ENCODE results near the gene SLC6A19. TPM values are rescaled to one million over a fixed set of nuclear protein-coding genes. Genes with fewer than 3 reads are reported as not detected.
"Not testable (repeated sequence)": the region's sequence is repeated elsewhere in the genome, so short reads cannot be mapped to it uniquely, and the experiment has no call there.

SLC6A19 gene
- total RNA-seq, 1 experiment from 2014 or later, result not detected

- peak; percentile 16 for DNase-seq (ENCODE audit: low read depth)
Observed at GRCh38 chr5:1264211-1264610, 62.8 kb downstream of the SLC6A19 start.

- no peak for DNase-seq (ENCODE audit: low read depth)
Observed at GRCh38 chr5:1265026-1265425, 63.6 kb downstream of the SLC6A19 start.

GRCh38 chr5:1265461-1266455 is 64.4 kb downstream of the SLC6A19 start:
- DNase-seq (ENCODE audit: low read depth), result no peak

GRCh38 chr5:1266791-1267190 is 65.4 kb downstream of the SLC6A19 start:
- DNase-seq (ENCODE audit: low read depth), result no peak

- DNase-seq (ENCODE audit: low read depth), result not testable (repeated sequence)
Observed at GRCh38 chr5:1267464-1267863, 66.1 kb downstream of the SLC6A19 start.

GRCh38 chr5:1268056-1268455 is 66.7 kb downstream of the SLC6A19 start:
- DNase-seq (ENCODE audit: low read depth), result no peak

- no peak for DNase-seq (ENCODE audit: low read depth)
Observed at GRCh38 chr5:1268666-1269065, 67.3 kb downstream of the SLC6A19 start.

- no peak for DNase-seq (ENCODE audit: low read depth)
Observed at GRCh38 chr5:1270426-1270825, 69.0 kb downstream of the SLC6A19 start.

GRCh38 chr5:1270933-1271914 is 69.8 kb downstream of the SLC6A19 start:
- DNase-seq (ENCODE audit: low read depth), result peak; percentile 23

GRCh38 chr5:1272201-1272600 is 70.8 kb downstream of the SLC6A19 start:
- peak; percentile 29 for DNase-seq (ENCODE audit: low read depth)

- DNase-seq (ENCODE audit: low read depth), result no peak
Observed at GRCh38 chr5:1273745-1274144, 72.3 kb downstream of the SLC6A19 start.

GRCh38 chr5:1274471-1274870 is 73.1 kb downstream of the SLC6A19 start:
- DNase-seq (ENCODE audit: low read depth), result no peak

Other genes with a start within 250 kb of the SLC6A19 start
- gene NKD2, start 192.8 kb upstream of the SLC6A19 start, total RNA-seq (2014; rRNA removed), result not detected in 2 replicates
- 2.5 and 5.5 TPM in 2 replicates for gene SLC12A7, start 89.5 kb upstream of the SLC6A19 start, total RNA-seq (2014; rRNA removed)
- not detected in 2 replicates for gene SLC6A18, start 23.8 kb downstream of the SLC6A19 start, total RNA-seq (2014; rRNA removed)
- gene TERT, start 93.5 kb downstream of the SLC6A19 start, total RNA-seq (2014; rRNA removed), result 173 and 177 TPM in 2 replicates
- 139 and 169 TPM in 2 replicates for gene CLPTM1L, start 143.5 kb downstream of the SLC6A19 start, total RNA-seq (2014; rRNA removed)
- not detected in 2 replicates for gene SLC6A3, start 243.8 kb downstream of the SLC6A19 start, total RNA-seq (2014; rRNA removed)